ENCODE results near the gene ADCK1.

- TF ChIP-seq CTCF (IDR thresholded peaks at IDR 0.05) (no peak), POLR2A (IDR thresholded peaks at IDR 0.05) (no peak)
Measured at GRCh38 chr14:77908847-77909246, 108.9 kb downstream of the ADCK1 start.

Measured in right lobe of liver (tissue), 4 donors.